Hippocampal formation (tissue), 2 donors: ENCODE results near the gene PHKA2.

Experiments used
- DNase-seq, 2 donors: peaks; one replicate each; lab custom pipeline; 2025; lab: John Stamatoyannopoulos, UW

The PHKA2 gene

DNA sequence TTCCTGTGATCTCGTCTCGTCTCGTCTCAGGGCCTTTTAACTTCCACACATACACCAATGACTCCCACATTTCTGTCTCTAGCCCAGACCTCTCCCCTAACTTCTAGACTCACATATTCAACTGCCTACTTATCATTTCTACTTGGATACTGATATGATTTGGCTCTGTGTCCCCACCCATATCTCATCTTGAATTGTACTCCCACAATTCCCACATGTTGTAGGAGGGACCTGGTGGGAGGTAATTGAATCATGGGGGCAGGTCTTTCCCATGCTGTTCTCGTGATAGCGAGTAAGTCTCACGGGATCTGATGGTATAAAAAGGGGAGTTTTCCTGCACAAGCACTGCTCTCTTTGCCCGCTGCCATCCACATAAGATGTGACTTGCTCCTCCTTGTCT is 8.9 kb downstream of the PHKA2 start:
- DNase-seq: no peak

DNA sequence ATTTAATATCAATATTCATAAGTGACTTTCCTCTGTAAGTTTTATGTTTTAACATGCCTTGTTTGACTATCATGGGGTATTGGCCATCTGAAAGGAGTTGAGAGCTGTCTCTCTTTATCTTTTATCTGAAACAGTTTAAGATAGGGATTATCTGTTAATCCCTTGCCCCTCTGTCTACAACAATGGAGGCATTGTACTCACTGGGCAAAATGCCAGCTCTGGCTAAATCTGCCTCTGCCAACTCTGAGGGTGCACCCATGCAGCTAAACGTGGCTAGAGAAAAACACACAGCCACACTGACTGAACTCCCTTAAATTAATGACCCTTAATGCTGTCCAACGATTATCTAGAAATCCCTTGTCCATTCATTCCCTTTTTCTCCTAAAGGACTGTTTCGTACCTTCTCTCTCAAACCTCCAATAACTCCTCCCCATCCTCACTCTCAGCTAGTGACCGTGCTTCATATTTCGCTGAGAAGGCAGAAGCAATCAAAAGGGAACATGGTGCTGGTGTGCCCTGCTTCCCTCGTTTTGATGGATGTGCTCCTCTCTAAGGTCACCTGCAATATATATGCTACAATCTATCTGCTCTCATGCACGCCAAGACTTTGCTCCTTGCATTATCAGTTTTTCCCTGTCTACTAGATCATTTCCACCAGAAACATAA is 10.3 kb downstream of the PHKA2 start:
- peak in 1 of 2 donors; percentile 7 for DNase-seq

DNA sequence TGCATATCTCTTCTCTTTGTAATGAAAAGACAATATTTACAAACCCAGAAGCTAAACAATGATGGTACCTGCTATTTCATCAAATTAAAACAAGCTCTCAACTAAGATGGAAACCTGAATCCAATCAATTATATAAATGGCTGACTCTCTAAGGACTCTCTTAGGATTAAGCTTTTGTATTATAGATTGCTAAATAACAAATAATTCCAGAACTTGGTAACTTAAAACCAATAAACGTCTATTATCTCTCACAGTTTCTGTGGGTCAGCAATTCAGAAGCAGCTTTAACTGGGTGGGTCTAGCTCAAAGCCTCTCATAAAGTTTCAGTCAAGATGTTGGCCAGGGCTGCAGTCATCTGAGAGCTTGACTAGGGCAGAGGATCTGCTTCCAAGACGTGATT is 12.4 kb downstream of the PHKA2 start:
- no peak for DNase-seq

DNA sequence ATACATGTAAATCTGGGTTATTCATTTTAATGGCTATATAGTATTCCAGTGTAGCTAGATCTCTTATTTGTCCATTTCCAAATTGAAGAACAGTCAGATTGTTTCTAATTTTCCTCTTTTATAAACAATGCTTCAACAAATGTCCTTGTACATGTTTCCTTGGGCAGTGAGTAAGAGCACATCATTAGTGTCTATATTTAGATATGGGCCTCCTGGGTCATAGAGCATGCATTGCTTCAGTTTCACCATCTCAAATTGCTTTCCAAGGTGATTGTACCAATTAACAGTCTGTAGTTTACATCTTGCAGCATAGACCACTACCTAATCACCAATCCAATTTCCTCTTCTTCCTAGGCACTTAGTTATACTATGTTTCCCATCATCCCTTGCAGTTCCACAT is 13.4 kb downstream of the PHKA2 start:
- no peak for DNase-seq

DNA sequence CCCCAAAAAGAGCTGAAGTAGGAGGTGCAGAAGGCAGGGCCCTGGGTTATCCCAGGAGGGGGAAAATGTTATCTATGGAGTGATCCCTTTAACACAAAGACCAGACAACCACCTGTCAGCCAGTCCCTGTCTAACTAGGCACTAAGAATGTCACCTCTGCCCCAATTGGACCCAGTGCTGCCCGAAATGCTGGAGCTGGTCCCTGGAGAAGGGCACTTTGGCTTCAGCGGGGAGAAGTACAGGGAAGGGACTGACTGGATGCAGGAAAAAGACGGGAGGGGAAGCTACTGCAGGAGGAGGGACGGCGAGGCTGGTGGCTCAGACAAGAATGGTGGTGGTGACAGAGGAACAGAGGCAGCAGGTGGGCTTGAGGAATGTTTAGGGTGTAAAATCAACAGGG is 17.3 kb downstream of the PHKA2 start:
- no peak for DNase-seq

- no peak for DNase-seq
Observed at GRCh38 chrX:18964901-18965300, 19.0 kb downstream of the PHKA2 start.

DNA sequence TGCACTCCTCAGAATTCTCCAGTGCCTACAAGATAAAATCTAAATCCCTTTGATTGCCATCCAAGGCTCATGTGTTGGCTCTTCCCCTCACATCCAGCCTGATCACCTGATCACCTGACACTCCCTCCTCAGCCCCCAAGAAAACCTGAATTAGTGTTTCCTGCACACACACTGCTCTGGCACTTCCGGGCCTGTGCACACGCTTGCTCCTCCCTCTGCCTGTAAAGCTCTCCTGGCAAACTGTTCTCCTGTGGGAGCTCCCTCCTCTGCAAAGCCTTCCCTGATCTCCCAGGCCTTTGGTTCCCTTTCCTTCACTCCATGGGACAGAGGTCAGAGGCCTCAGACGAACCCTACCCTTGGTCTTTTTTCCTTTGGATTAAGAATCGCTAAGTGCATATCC is 19.9 kb downstream of the PHKA2 start:
- no peak for DNase-seq

GRCh38 chrX:18962329-18962728 is 21.6 kb downstream of the PHKA2 start:
- DNase-seq: no peak

DNA sequence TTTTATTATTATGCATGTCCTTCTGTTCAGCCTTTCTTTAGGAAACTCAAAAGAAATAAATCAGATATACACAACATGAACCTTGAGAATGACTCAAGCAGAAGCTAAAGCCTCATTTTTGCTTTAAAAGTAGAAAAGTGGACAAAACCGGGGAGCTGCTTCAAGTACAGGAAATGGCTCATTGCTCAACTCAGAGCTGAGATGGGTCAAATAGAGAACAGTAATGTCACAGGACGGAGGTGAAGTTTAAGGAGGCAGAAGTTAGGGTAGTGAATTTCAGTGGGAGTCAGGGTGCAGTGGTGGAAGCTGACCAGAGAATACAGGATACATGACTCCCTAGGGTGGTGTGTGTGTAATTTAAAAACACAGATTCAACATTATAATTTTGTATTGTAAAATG is 22.2 kb downstream of the PHKA2 start:
- DNase-seq: no peak

- DNase-seq: no peak
Observed at GRCh38 chrX:18956303-18957032, 27.4 kb downstream of the PHKA2 start.

DNA sequence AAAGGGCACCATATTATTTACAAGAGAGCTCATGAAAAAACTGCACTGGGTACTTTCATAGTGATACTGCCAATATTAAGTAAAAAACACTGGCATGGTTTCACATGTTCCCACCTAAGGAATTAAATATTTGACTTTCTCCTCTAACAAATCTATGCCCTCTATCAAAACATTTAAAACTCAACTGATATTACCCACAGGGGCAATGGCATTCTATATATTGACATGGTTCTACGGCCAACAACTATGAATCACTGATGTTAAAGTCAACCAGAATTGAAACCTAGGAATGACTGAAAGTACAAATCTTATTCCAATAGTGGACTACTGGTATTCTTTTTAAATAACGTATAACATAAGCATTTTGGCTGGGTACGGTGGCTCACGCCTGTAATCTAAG is 28.2 kb downstream of the PHKA2 start:
- DNase-seq: no peak

GRCh38 chrX:18951032-18951431 is 32.9 kb downstream of the PHKA2 start:
- no peak for DNase-seq

DNA sequence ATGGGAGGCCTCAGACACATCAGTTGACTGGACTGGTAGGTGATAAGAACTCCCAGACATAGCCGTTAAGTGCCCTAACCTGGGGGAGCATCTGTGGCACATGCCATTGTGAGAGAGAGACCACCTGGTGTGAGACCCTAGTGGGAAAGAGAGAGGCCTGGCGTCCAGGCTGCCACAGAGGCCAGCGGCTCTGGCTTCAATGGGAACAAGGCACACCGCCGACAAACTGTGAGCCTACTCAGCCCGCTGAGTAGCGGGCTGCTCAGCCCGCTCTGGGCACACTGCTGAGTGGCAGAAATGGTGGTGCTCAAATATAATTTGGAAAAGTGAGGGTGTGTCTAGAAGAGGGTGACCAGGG is 34.0 kb downstream of the PHKA2 start:
- DNase-seq: no peak

- no peak for DNase-seq
Observed at GRCh38 chrX:18949291-18949943, 34.5 kb downstream of the PHKA2 start.

DNA sequence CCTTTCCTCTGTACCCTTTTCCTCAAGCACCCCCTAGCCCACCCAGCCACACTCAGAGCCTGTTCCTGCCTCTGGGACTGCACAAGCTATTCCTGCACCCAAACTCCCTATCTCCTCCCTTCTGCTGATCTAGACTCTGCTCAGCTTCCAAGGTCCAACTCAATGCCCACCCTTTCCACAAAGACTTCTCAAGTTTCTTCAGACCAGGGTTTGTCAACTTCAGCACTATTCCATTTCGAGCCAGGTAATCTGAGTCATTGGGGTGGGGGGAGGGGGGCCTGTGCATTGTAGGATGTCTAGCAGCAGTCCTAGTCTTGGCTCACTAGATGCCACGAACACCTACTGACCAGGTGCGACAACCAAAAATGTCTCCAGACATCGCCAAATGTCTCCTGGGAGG is 37.3 kb downstream of the PHKA2 start:
- DNase-seq: no peak

- DNase-seq: no peak
Observed at GRCh38 chrX:18946157-18946556, 37.8 kb downstream of the PHKA2 start.

DNA sequence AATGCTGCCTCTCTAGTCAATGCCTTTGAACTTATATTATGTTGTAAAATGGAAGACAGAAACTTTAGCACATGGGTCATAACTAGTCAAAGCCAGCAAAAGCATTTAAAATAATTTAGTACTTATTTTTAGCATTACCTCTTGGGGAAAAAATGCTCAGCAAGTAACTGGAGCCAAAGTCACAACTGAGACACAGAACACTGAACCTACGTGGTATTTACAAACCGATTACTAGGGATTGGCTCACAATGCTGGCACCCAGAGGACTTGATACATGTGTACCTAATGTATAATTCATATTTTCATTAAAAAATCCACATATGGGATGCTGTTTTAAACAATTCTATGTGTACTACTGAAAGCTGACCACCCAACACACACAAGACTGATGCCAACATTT is 38.4 kb downstream of the PHKA2 start:
- no peak for DNase-seq

DNA sequence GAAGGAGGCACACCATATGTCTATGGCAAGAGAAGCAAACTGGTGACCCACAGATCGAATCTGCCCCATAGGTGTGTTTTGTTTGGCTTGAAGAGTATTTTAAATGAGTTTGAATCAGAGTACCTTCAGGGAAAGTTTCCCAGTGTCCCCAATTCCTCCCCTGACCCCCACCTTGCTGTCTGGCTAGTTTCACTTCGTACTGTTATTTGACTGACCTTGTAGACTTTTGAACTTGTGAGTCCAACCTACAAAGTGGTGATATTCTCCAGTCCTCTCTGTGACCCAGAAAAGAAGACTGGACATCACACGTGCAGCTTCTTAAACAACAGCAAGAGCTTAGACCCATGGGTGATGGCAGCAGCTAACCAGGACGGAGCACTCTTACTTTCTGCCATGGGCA is 39.4 kb downstream of the PHKA2 start:
- DNase-seq: no peak

GRCh38 chrX:18941896-18942295 is 42.0 kb downstream of the PHKA2 start:
- DNase-seq: no peak

DNA sequence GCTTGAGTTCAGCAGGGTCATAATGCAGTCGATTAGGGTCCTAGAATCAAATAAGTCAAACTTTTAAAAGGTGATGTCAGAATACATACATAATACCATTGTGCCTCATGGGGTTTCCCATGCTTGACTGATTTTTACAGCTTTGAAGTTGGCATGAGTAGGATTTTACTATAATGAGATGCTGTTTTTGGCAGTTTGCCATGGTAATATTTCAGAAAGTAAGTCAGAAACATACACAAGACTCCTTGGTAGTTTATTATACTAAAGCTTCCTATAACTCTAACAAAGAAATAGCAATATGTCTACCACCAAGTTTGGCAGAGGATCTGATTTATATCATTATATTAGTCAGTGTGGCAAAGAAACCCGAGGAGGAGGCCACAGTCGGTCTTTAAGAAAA is 45.2 kb downstream of the PHKA2 start:
- DNase-seq: no peak

GRCh38 chrX:18937173-18937572 is 46.7 kb downstream of the PHKA2 start:
- DNase-seq: no peak

DNA sequence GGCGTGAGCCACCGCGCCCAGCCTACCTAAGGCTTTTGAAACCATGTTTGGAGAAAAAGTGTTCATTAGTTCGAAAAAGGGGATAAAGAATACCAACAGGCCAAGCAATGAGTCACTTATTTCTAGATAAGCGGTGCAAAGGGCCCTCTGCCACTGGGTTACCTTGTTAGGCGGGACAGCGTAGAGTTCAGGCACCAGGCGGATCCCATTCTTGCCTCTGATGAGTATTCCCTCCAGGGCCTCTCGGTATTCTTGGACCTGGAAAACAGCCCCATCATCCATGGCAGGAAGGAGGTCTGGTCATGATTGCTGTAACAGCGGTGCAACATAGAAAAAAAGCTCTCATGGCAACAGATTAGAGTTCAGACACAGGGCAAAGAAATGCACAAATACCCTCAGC is 48.0 kb downstream of the PHKA2 start:
- no peak for DNase-seq

- no peak for DNase-seq
Observed at GRCh38 chrX:18934708-18935107, 49.2 kb downstream of the PHKA2 start.
